ENCODE data around the gene AHRR. TPM values are rescaled to one million over a fixed set of nuclear protein-coding genes. Genes with fewer than 3 reads are reported as not detected.

Gene AHRR
- total and polyA plus RNA-seq, 9 of the 15 experiments (the other 6 are each of a cell fraction or from before 2014, with no cell fraction given): 0.06 to 1.6 (median 0.75) TPM; not detected in 1

GRCh38 chr5:442335-443238 is 121.1 kb downstream of the AHRR start, which contains the start of gene EXOC3 (continued):
- TF ChIP-seq MEF2A (IDR thresholded peaks at IDR 0.05; ENCODE audit: control insufficient read depth, low read depth, low read length) (no peak), CREB1 (IDR thresholded peaks at IDR 0.05) (peak; percentile 12; the same call in 1 of the 2 replicates), CREB1 (CRISPR knock-in tag; IDR thresholded peaks at IDR 0.05) (peak; percentile 42; the same call in 1 of the 2 replicates), TCFL5 (CRISPR knock-in tag; conservative IDR thresholded peaks at IDR 0.05) (no peak), GATAD2A (IDR thresholded peaks at IDR 0.05) (peak; percentile 41; the same call in 1 of the 2 replicates), USF1 (CRISPR knock-in tag; IDR thresholded peaks at IDR 0.05) (no peak), SOX6 (IDR thresholded peaks at IDR 0.05) (peak; percentile 44; the same call in 1 of the 2 replicates), RBM14 (IDR thresholded peaks at IDR 0.05; ENCODE audit: borderline replicate concordance, insufficient read depth, low read depth, low read length) (no peak), TARDBP (IDR thresholded peaks at IDR 0.05) (no peak), ZNF280B (CRISPR knock-in tag; IDR thresholded peaks at IDR 0.05) (no peak), ZNF347 (CRISPR knock-in tag; IDR thresholded peaks at IDR 0.05; ENCODE audit: low read depth) (no peak), ZNF23 (CRISPR knock-in tag; IDR thresholded peaks at IDR 0.05) (no peak), CBX1 (IDR thresholded peaks at IDR 0.05; ENCODE audit: low read depth) (0 out of 2 replicates have a peak, but pooled peaks have one; percentile 19), ELF4 (CRISPR knock-in tag; IDR thresholded peaks at IDR 0.05) (no peak), MBD2 (IDR thresholded peaks at IDR 0.05; ENCODE audit: borderline replicate concordance, low read depth) (peak; percentile 31; the same call in 1 of the 2 replicates), NCOA1 (IDR thresholded peaks at IDR 0.05; ENCODE audit: low read depth) (0 out of 2 replicates have a peak, but pooled peaks have one; percentile 28), ZNF592 (IDR thresholded peaks at IDR 0.05) (peak; percentile 81; the same call in 1 of the 2 replicates)
